GM21526 (cell line): ENCODE data around the gene PKHD1.
"Not testable (repeated sequence)": the region's sequence is repeated elsewhere in the genome, so short reads cannot be mapped to it uniquely, and the experiment has no call there.

Experiments
- ATAC-seq: cut with Tn5 transposase; IDR thresholded peaks from one replicate; pipeline ENCODE4 v1.9.1; 2021; ENCODE audit warnings: moderate library complexity; ENCODE audit not compliant: unreplicated experiment, low FRiP score

Gene PKHD1

DNA sequence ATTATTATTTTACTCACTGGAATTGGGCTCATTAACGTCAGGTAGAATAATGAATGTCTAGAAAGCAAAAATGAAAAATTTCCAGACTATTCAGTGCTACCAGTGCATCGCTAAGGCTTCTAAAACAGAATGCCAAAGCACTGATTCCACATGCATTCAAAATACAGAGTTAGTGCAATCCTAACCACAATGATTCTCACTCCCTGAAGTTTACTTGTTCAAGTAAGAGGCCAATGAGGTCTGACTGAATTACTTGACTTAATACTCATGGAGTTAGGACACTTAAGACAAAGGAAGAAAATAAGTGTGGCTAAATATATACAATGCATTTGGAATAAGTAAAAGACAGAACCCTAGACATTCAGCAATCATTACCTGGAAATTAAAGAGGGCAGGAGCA is 220.5 kb downstream of the PKHD1 start:
- no peak for ATAC-seq

GRCh38 chr6:51865996-51866395 is 221.4 kb downstream of the PKHD1 start:
- no peak for ATAC-seq

DNA sequence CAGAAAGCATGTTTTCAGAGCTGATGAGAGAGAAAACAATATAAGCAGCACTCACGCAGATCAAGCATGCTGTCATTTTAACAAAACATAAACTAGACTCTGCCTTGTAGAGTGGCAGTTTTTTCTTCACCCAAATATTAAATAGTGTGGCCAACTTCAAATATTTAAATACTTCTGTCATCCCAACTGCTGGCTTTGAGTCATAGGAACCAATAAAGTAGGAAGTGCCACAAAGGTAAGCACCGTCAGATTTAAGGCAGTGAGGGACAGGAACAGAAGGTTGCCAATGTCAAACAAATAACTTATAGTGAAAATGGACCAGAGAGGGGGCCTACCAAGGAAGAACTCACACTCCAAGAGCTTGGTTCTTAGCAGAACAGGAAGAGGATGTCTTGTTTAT is 222.2 kb downstream of the PKHD1 start:
- no peak for ATAC-seq

- ATAC-seq = no peak
Observed at GRCh38 chr6:51857134-51857533, 230.3 kb downstream of the PKHD1 start.

DNA sequence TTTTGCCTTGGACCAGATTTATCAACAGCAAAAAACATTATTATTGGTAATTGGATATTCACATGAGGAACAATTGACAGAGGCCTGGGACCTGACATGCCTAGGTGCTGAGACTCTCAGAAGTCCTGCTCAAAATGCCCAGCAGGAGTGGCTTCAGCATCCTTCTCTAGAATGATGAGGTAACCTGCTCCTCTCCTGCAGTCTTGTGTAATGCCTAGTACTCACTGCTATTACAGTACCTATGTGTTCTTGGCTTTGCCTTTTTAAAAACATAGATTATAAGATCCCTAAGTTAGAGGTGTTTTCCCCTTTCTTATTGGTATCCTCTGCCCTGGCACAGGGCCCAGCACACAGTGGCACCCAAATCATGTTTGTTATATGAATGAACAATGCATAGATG is 230.9 kb downstream of the PKHD1 start:
- no peak for ATAC-seq

DNA sequence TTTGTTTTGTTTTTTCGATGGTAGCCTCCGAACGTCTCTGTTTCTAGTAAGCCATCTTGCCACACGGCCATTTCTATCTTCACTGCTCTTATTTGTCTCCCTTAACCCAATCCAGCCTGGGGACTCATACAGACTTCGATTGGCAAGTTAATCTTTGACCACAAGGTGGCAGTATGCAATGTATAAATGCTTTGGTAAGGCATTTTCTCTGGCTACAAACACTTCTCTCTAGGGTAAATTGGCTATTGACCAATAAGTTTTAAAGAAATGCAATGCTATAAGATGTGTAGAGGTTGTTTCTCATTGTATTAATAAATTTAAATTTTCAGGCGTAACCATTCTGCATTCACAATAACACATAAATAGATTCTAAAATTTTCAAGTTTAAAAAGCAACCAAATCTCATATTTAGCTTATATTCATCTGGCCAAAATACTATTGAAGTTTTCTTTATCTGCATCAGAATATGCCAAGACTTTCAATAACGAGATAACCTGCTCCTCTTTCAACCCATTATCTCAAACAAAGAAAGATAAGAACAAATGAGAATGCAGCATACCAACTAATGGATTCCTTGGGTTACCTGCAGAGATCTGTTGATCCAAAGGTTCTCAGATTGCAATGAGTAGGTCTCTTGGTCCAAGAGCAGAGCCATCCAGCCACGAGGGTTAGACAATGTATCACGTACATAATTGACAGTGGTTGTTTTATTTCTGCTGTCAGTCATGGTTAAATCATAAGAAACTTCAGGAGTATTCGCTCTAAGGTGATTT is 231.9 kb downstream of the PKHD1 start:
- ATAC-seq = peak; percentile 76

DNA sequence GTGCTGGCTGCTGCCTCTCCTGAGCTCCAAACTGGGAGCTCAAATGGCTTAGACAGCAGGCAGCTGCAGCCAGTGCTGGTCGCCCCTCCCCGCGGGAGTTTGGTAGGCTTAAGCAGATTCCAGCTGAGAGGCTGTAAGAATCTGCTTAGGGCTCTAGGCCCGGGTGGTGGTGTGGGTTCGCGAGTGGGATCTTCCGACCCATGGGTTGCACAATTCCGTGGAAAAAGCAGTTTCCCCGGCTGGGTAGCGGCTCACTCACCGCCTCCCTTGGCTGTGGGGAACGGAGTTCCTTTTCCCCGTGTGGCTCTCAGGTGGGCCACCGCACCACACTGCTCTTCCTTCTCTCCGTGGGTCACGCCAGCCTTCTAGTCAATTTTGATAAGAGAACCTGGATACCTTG is 232.5 kb downstream of the PKHD1 start:
- ATAC-seq = no peak

DNA sequence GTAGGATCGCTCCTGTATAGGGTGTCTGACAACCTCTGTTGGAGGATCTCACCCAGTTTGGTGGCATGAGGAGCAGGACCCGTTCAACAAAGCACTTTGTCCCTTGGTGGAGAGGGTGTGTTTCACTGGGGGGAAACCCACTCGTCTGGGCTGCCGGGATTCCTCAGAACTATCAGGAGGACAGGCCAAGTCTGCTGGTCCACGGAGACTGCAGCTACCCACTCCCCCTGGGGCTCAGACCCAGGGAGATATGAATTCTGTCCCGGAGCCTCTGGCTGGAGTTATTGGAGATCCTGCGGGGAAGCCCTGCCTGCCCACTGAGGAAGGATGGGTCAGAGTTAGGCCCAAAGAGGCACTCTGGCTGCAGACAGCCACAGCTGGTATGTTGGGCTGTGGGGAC is 233.1 kb downstream of the PKHD1 start:
- ATAC-seq = no peak

- not testable (repeated sequence) for ATAC-seq
Observed at GRCh38 chr6:51853109-51853508, 234.3 kb downstream of the PKHD1 start.

- no peak for ATAC-seq
Observed at GRCh38 chr6:51846531-51846930, 240.9 kb downstream of the PKHD1 start.

DNA sequence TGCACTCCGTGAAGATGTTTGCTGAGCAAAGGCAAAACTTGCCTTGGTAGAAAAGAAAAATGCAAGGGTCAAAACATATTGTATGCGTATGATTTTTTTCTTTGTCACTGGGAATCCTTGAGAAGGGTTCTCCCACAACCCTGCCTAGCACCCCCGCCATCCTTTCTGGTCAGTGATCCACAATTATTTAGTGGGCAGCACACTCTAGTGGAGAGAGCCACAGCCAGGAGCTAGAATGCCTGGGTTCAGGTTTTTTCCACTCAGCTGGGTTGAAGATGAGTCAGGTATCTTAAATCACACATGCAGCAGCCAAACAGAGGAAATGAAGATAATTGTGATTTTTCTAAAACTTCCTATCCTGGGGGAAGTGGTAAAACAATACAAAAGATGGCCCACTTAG is 243.1 kb downstream of the PKHD1 start:
- ATAC-seq = no peak

GRCh38 chr6:51843456-51844056 is 243.9 kb downstream of the PKHD1 start:
- ATAC-seq = no peak

GRCh38 chr6:51842804-51843378 is 244.5 kb downstream of the PKHD1 start:
- ATAC-seq = no peak

- ATAC-seq = no peak
Observed at GRCh38 chr6:51842061-51842803, 245.2 kb downstream of the PKHD1 start.

DNA sequence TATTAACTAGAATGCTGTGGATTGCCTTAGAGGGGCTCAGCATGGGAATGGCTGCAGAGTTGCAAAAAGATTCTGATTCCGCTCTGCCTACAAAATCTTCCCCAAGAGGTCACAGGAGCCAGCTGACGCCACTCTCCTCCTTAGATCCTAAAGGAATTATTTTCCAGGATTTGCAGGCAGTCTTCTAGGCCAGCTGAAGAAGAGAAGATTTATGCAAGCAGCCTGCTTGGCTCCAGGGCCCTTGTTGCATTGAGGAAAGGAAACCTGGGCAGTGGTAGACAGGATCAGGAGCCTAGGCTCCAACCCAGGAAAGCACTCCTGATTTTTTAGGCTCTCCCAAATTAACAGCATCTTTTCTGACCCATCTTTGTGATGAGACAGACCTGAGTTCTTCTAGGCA is 245.8 kb downstream of the PKHD1 start:
- ATAC-seq = no peak

DNA sequence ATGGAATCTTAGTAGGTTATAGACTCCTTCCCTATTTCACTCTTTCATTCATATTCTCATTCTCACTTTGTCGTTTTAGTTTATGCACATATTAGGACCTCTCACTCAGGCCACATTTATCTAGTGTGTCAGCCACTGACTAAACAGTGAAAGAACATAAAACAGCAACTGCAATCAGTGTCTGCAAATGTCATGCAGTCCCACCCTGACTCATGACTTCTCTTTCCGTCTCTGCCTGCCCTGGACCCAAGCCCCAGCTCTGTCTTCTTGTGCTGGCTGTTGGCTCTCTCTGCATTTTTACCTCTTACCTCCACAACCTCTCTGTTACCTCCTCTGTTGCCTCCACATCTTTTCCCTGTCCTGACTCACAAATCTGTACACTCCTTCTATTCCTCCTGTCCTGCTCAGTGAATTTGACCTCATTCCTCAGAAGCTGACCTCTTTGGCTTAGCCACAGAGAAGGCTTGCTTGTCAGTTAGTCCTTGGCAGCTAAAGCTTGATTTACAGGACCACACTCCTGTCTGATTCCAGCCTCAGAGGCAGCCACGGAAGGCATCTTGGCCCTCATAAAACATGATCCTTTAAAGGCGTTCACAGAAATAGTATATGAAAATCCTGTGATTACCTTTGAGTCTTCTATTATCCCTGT is 247.6 kb downstream of the PKHD1 start:
- ATAC-seq = no peak

- ATAC-seq = no peak
Observed at GRCh38 chr6:51830666-51831065, 256.7 kb downstream of the PKHD1 start.

GRCh38 chr6:51827580-51827979 is 259.8 kb downstream of the PKHD1 start:
- ATAC-seq = no peak

- no peak for ATAC-seq
Observed at GRCh38 chr6:51824940-51825339, 262.5 kb downstream of the PKHD1 start.

- no peak for ATAC-seq
Observed at GRCh38 chr6:51820555-51820954, 266.9 kb downstream of the PKHD1 start.

- no peak for ATAC-seq
Observed at GRCh38 chr6:51818520-51819022, 268.8 kb downstream of the PKHD1 start.
